HCT116 (cell line): ENCODE measurements around the gene RXRA. TPM values are rescaled to one million over a fixed set of nuclear protein-coding genes. Genes with fewer than 3 reads are reported as not detected.

Experiments
- ATAC-seq: fragments of 200-7000 bp; cut with Tn5 transposase; 2 replicates; pipeline ENCODE4 v1.9.1; 2020; ENCODE audit warnings: mild to moderate bottlenecking, moderate library complexity
- BruUV-seq: library from RNA; stranded (reverse); fragments of 400-500 nt; replicated peaks from 2 replicates; lab custom pipeline; 2021; lab: Mats Ljungman, UMichigan
- CTCF ChIA-PET: fragments of 300-600 bp; sonication (Branson Sonifier 250); formaldehyde crosslinking; loops from one replicate; lab custom pipeline; 2021; ENCODE audit warnings: antibody characterized with exemption; lab: Charles Lee
- POLR2A ChIA-PET: fragments of 300-600, 350-600 bp; sonication (Branson Sonifier 250); formaldehyde crosslinking; loops from one replicate; lab custom pipeline; 2021; ENCODE audit warnings: antibody characterized with exemption; lab: Charles Lee
- RAD21 ChIA-PET, 2 experiments: fragments of 300-600 bp; sonication (Branson Sonifier 250); formaldehyde crosslinking; loops; one replicate each; lab custom pipeline; 2023; ENCODE audit warnings: low total read pairs in 2 of 2; ENCODE audit not compliant: uncharacterized antibody in 2 of 2, unreplicated experiment in 2 of 2, low non-redundant PET in 1 of 2; lab: Charles Lee
- DNase-seq: peaks from one replicate; pipeline ENCODE4 v3.0.0-alpha.2; 2010; ENCODE audit warnings: low read depth, low spot score
- H2AFZ ChIP-seq: fragments of 200-600 bp; shearing (Covaris generic), sonication (generic); 2 replicates; pipeline ENCODE4 v1.6.1; 2017; ENCODE audit warnings: low read depth, mixed run types, mixed read lengths, antibody characterized with exemption, low read length; ENCODE audit not compliant: poor library complexity, severe bottlenecking
- H3K27ac ChIP-seq: 2 replicates; pipeline ENCODE4 v1.5.1; 2012; ENCODE audit warnings: low read depth, low read length
- H3K27me3 ChIP-seq: fragments of 200-600 bp; sonication (generic); 2 replicates; pipeline ENCODE4 v1.6.1; 2016; ENCODE audit warnings: mixed run types, low read length, mixed read lengths; ENCODE audit not compliant: insufficient read depth
- H3K36me3 ChIP-seq, 2 experiments: fragments of 200-500 bp in 1 of 2; fragments of 200-600 bp in 1 of 2; sonication (Bioruptor generic) in 1 of 2; sonication (generic) in 1 of 2; 2 replicates each; pipeline versions ENCODE4 v1.5.1 to v1.6.1; 2014 to 2016; ENCODE audit warnings: low read length in 2 of 2, inconsistent platforms in 1 of 2, mixed read lengths in 1 of 2, mixed run types in 1 of 2; ENCODE audit not compliant: insufficient read depth in 2 of 2, control insufficient read depth in 1 of 2
- H3K4me1 ChIP-seq, 2 experiments: fragments of 200-600 bp in 1 of 2; sonication (generic) in 1 of 2; 2 replicates each; pipeline versions ENCODE4 v1.5.1 to v1.6.1; 2012 to 2017; ENCODE audit warnings: low read length in 2 of 2, inconsistent platforms in 1 of 2, mild to moderate bottlenecking in 1 of 2, mixed read lengths in 1 of 2, mixed run types in 1 of 2, moderate library complexity in 1 of 2; ENCODE audit not compliant: insufficient read depth in 2 of 2, control insufficient read depth in 1 of 2
- H3K4me2 ChIP-seq: fragments of 200-600 bp; sonication (generic); 2 replicates; pipeline ENCODE4 v1.6.1; 2017; ENCODE audit warnings: mixed run types, low read length, mixed read lengths
- H3K4me3 ChIP-seq, 2 experiments: fragments of 200-600 bp in 1 of 2; sonication (generic) in 1 of 2; replicated peaks in 1 of 2; 2 replicates each; pipeline ENCODE4 v1.5.1; 2011 to 2016; ENCODE audit warnings: low read length in 2 of 2, control low read depth in 1 of 2, low read depth in 1 of 2, mild to moderate bottlenecking in 1 of 2, mixed read lengths in 1 of 2, mixed run types in 1 of 2
- H3K79me2 ChIP-seq: fragments of 200-600 bp; sonication (generic); 2 replicates; pipeline ENCODE4 v1.6.1; 2017; ENCODE audit warnings: mild to moderate bottlenecking, mixed run types, low read length, moderate library complexity, mixed read lengths; ENCODE audit not compliant: insufficient read depth
- H3K9ac ChIP-seq: fragments of 200-600 bp; sonication (generic); 2 replicates; pipeline ENCODE4 v1.6.1; 2016; ENCODE audit warnings: low read length, mixed read lengths
- H3K9me2 ChIP-seq: fragments of 200-600 bp; sonication (generic), shearing (Covaris generic); 2 replicates; pipeline ENCODE4 v1.6.1; 2017; ENCODE audit warnings: mixed run types, mild to moderate bottlenecking, moderate library complexity; ENCODE audit not compliant: insufficient read depth
- H3K9me3 ChIP-seq, 2 experiments: fragments of 200-500 bp in 1 of 2; fragments of 200-600 bp in 1 of 2; sonication (Bioruptor generic) in 1 of 2; sonication (generic) in 1 of 2; 2 replicates each; pipeline ENCODE4 v1.6.1; 2014 to 2017; ENCODE audit warnings: low read length in 2 of 2, mixed read lengths in 2 of 2, inconsistent platforms in 1 of 2, low read depth in 1 of 2, mild to moderate bottlenecking in 1 of 2, mixed run types in 1 of 2, moderate library complexity in 1 of 2; ENCODE audit not compliant: control insufficient read depth in 1 of 2, insufficient read depth in 1 of 2
- H4K20me1 ChIP-seq: fragments of 200-600 bp; sonication (generic), shearing (Covaris generic); 2 replicates; pipeline ENCODE4 v1.6.1; 2017; ENCODE audit warnings: mixed run types, mild to moderate bottlenecking, moderate library complexity; ENCODE audit not compliant: insufficient read depth
- CBX3 ChIP-seq: IDR thresholded peaks from 2 replicates; pipeline ENCODE4 v1.6.1; 2012; ENCODE audit warnings: low read depth
- CEBPB ChIP-seq: IDR thresholded peaks from 2 replicates; pipeline ENCODE4 v1.6.1; 2012; ENCODE audit warnings: low read depth
- ELF1 ChIP-seq: IDR thresholded peaks from 2 replicates; pipeline ENCODE4 v1.6.1; 2012; ENCODE audit warnings: low read depth, borderline replicate concordance
- EZH2 ChIP-seq: fragments of 200-600 bp; sonication (generic); IDR thresholded peaks from 2 replicates; pipeline ENCODE4 v1.6.1; 2017; ENCODE audit warnings: antibody characterized with exemption, mixed run types
- EZH2phosphoT487 ChIP-seq: fragments of 200-600 bp; IDR thresholded peaks from 2 replicates; pipeline ENCODE4 v1.6.1; 2018; ENCODE audit warnings: antibody characterized with exemption, borderline replicate concordance
- FOSL1 ChIP-seq: IDR thresholded peaks from 2 replicates; pipeline ENCODE4 v1.6.1; 2012; ENCODE audit warnings: low read depth
- JUND ChIP-seq: IDR thresholded peaks from 2 replicates; pipeline ENCODE4 v1.6.1; 2012
- POLR2A ChIP-seq: IDR thresholded peaks from 2 replicates; pipeline ENCODE4 v1.7.0; 2011; ENCODE audit warnings: borderline replicate concordance; ENCODE audit not compliant: insufficient read depth, insufficient read length; ENCODE audit errors: extremely low read depth
- POLR2AphosphoS5 ChIP-seq: IDR thresholded peaks from 2 replicates; pipeline ENCODE4 v1.6.1; 2011; ENCODE audit warnings: mild to moderate bottlenecking, low read depth, low read length, moderate library complexity
- RAD21 ChIP-seq: IDR thresholded peaks from 2 replicates; pipeline ENCODE4 v1.6.1; 2012; ENCODE audit warnings: low read depth, mild to moderate bottlenecking
- SIN3A ChIP-seq: IDR thresholded peaks from 2 replicates; pipeline ENCODE4 v1.6.1; 2012; ENCODE audit warnings: low read depth
- SP1 ChIP-seq: IDR thresholded peaks from 2 replicates; pipeline ENCODE4 v1.6.1; 2012; ENCODE audit warnings: low read depth
- ZFX ChIP-seq: fragments of 450-650 bp; IDR thresholded peaks from 2 replicates; pipeline ENCODE4 v1.6.1; 2017
- ZNF274 ChIP-seq: fragments of 200-500 bp; sonication (Bioruptor generic); IDR thresholded peaks from 2 replicates; pipeline ENCODE4 v1.6.1; 2014; ENCODE audit warnings: mild to moderate bottlenecking, low read depth, low read length, inconsistent platforms
- intact Hi-C: fragments of 100-400 bp; cut with micrococcal nuclease; formaldehyde crosslinking; loops from 2 replicates; pipeline ENCODE4 v1.10.0; 2022
- total RNA-seq: library from RNA; stranded (reverse); gene quantifications from one replicate; pipeline ENCODE4 v1.2.1, GENCODE V29; 2021; ENCODE audit not compliant: unreplicated experiment
- TF ChIP-seq, protein P1 (sequence below): IDR thresholded peaks from 2 replicates; pipeline ENCODE4 v1.6.1; 2011; ENCODE audit warnings: mild to moderate bottlenecking, low read length, moderate library complexity; ENCODE audit not compliant: insufficient replicate concordance; ENCODE audit errors: extremely low read depth
- TF ChIP-seq, protein P2 (sequence below): IDR thresholded peaks from 2 replicates; pipeline ENCODE4 v1.6.1; 2012; ENCODE audit warnings: low read depth
- TF ChIP-seq, protein P3 (sequence below), 3 experiments: fragments of 200-600 bp in 1 of 3; sonication (generic) in 1 of 3; IDR thresholded peaks in 2 of 3; conservative IDR thresholded peaks in 1 of 3; 2 replicates each; pipeline ENCODE4 v1.5.1; 2012 to 2017; ENCODE audit warnings: low read depth in 2 of 3, low read length in 2 of 3, antibody characterized with exemption in 1 of 3, borderline replicate concordance in 1 of 3, control low read depth in 1 of 3, mild to moderate bottlenecking in 1 of 3, mixed read lengths in 1 of 3, mixed run types in 1 of 3, moderate library complexity in 1 of 3; ENCODE audit not compliant: insufficient read depth in 1 of 3
- TF ChIP-seq, protein P4 (sequence below): IDR thresholded peaks from 2 replicates; pipeline ENCODE4 v1.6.1; 2012

RXRA gene
- total RNA-seq, 1 experiment from 2014 or later: 43.9 TPM

DNA sequence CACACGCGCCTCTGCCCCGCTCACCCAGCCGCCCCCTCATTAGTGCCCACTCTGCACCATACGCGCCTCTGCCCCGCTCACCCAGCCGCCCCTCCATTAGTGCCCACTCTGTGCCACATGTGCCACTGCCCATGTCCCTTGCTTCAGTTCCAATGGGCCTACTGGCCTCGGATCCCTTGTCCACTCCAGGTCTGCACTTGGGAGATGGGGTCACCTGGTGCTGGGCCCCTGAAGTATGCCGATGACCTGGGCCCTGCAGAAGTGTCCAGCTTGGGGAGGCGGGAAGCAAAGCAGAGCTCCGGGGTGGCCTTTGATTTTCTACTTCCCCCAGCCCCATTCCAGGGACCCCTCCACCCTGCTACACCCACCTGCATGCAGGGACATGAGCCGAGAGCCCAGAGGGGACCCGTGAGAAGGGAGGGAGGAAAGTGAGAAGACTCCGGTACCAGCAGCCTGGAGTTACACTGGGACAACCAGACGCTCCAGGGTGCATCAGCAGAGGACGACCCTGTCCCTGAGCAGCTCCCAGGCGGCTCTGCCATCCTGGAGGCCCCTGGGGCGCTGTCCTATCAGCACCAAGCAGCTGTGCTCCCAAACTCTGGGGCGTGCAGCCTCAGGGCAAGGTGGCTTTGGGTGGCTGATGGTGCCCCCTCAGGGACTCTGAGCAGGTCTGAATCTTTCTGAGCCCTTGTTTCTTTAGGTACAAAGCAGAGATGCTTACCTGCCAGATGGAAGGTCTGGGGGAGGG, 140.8 kb downstream of the RXRA start:
- Histone ChIP-seq H3K79me2 (no peaks in the 10 kb centered on the region), H2AFZ (no peak overlapping the region), H3K4me1 (no peaks in the 10 kb centered on the region), H3K27me3 (no peaks in the 10 kb centered on the region), H3K9me2 (no peaks in the 10 kb centered on the region), H4K20me1 (no peaks in the 10 kb centered on the region), H3K27ac (no peak overlapping the region), H3K4me2 (no peak overlapping the region)
- intact Hi-C loops: no loop called here
- DNase-seq: no peak
- ATAC-seq: no peak
- CTCF ChIA-PET: no interaction called here
- no TSS peak for BruUV-seq
- TF ChIP-seq CBX3: no peak
- no peak for TF ChIP-seq SIN3A
- TF ChIP-seq RAD21: no peak
- TF ChIP-seq ZNF274: no peak
- TF ChIP-seq FOSL1: no peak
- TF ChIP-seq POLR2A: no peak
- TF ChIP-seq, protein P1, sequence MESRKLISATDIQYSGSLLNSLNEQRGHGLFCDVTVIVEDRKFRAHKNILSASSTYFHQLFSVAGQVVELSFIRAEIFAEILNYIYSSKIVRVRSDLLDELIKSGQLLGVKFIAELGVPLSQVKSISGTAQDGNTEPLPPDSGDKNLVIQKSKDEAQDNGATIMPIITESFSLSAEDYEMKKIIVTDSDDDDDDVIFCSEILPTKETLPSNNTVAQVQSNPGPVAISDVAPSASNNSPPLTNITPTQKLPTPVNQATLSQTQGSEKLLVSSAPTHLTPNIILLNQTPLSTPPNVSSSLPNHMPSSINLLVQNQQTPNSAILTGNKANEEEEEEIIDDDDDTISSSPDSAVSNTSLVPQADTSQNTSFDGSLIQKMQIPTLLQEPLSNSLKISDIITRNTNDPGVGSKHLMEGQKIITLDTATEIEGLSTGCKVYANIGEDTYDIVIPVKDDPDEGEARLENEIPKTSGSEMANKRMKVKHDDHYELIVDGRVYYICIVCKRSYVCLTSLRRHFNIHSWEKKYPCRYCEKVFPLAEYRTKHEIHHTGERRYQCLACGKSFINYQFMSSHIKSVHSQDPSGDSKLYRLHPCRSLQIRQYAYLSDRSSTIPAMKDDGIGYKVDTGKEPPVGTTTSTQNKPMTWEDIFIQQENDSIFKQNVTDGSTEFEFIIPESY: no peak
- TF ChIP-seq SP1: no peak
- TF ChIP-seq, protein P2, sequence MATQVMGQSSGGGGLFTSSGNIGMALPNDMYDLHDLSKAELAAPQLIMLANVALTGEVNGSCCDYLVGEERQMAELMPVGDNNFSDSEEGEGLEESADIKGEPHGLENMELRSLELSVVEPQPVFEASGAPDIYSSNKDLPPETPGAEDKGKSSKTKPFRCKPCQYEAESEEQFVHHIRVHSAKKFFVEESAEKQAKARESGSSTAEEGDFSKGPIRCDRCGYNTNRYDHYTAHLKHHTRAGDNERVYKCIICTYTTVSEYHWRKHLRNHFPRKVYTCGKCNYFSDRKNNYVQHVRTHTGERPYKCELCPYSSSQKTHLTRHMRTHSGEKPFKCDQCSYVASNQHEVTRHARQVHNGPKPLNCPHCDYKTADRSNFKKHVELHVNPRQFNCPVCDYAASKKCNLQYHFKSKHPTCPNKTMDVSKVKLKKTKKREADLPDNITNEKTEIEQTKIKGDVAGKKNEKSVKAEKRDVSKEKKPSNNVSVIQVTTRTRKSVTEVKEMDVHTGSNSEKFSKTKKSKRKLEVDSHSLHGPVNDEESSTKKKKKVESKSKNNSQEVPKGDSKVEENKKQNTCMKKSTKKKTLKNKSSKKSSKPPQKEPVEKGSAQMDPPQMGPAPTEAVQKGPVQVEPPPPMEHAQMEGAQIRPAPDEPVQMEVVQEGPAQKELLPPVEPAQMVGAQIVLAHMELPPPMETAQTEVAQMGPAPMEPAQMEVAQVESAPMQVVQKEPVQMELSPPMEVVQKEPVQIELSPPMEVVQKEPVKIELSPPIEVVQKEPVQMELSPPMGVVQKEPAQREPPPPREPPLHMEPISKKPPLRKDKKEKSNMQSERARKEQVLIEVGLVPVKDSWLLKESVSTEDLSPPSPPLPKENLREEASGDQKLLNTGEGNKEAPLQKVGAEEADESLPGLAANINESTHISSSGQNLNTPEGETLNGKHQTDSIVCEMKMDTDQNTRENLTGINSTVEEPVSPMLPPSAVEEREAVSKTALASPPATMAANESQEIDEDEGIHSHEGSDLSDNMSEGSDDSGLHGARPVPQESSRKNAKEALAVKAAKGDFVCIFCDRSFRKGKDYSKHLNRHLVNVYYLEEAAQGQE: no peak
- no peak for TF ChIP-seq EZH2
- no peak for TF ChIP-seq POLR2AphosphoS5
- no peak for TF ChIP-seq ELF1
- no peak for TF ChIP-seq CEBPB
- no peak for TF ChIP-seq ZFX
- TF ChIP-seq, protein P3, sequence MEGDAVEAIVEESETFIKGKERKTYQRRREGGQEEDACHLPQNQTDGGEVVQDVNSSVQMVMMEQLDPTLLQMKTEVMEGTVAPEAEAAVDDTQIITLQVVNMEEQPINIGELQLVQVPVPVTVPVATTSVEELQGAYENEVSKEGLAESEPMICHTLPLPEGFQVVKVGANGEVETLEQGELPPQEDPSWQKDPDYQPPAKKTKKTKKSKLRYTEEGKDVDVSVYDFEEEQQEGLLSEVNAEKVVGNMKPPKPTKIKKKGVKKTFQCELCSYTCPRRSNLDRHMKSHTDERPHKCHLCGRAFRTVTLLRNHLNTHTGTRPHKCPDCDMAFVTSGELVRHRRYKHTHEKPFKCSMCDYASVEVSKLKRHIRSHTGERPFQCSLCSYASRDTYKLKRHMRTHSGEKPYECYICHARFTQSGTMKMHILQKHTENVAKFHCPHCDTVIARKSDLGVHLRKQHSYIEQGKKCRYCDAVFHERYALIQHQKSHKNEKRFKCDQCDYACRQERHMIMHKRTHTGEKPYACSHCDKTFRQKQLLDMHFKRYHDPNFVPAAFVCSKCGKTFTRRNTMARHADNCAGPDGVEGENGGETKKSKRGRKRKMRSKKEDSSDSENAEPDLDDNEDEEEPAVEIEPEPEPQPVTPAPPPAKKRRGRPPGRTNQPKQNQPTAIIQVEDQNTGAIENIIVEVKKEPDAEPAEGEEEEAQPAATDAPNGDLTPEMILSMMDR (IDR thresholded peaks at IDR 0.05 in 2 of 3, conservative IDR thresholded peaks at IDR 0.05 in 1 of 3; ENCODE audit: borderline replicate concordance in 1 of 3, insufficient read depth in 1 of 3, low read depth in 2 of 3, low read length in 2 of 3): no peak
- no peak for TF ChIP-seq JUND
- TF ChIP-seq EZH2phosphoT487: no peak
- TF ChIP-seq, protein P4, sequence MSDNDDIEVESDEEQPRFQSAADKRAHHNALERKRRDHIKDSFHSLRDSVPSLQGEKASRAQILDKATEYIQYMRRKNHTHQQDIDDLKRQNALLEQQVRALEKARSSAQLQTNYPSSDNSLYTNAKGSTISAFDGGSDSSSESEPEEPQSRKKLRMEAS: no peak
- TF ChIP-seq, all 23 proteins: peak for 0
- Histone ChIP-seq H3K9me3 (no peaks in the 10 kb centered on the region; a peak in 1 of 4 replicates), H3K4me3 (no peak overlapping the region), H3K36me3 (no peaks in the 10 kb centered on the region), H3K9ac (no peak overlapping the region)
- RAD21 ChIA-PET: no interaction called here
- POLR2A ChIA-PET: no interaction called here
